Measurements from ENCODE around the gene VTA1.

- TF ChIP-seq POLR2AphosphoS5 (IDR thresholded peaks at IDR 0.05) (no peak), CTCF (IDR thresholded peaks at IDR 0.05) (no peak)
Observed at GRCh38 chr6:142189057-142189456, 42.0 kb downstream of the VTA1 start.

Measured in stomach (tissue), 4 donors.